ENCODE results near the gene GSX1.

Gene GSX1

GRCh38 chr13:27789495-27790303, 2.6 kb upstream of the GSX1 start:
- H3K27me3 Mint-ChIP-seq, result peaks cover 81% of the 10 kb centered on the region
- no peak overlapping the region for H3K27ac Mint-ChIP-seq
- no peaks in the 10 kb centered on the region for H3K9me3 Mint-ChIP-seq
- peaks cover 37% of the 10 kb centered on the region for H3K4me1 Mint-ChIP-seq (ENCODE audit: low read depth)
- H3K36me3 Mint-ChIP-seq (ENCODE audit: low read depth), result no peaks in the 10 kb centered on the region
- peak overlapping the region; percentile 61 for H3K4me3 Mint-ChIP-seq
- DNase-seq, result no peak

- H3K4me3 Mint-ChIP-seq, result peak overlapping the region; percentile 74
- H3K4me1 Mint-ChIP-seq (ENCODE audit: low read depth), result peaks cover 37% of the 10 kb centered on the region
- no peaks in the 10 kb centered on the region for H3K9me3 Mint-ChIP-seq
- no peak for DNase-seq
- H3K36me3 Mint-ChIP-seq (ENCODE audit: low read depth), result no peaks in the 10 kb centered on the region
- peaks cover 84% of the 10 kb centered on the region for H3K27me3 Mint-ChIP-seq
- H3K27ac Mint-ChIP-seq, result no peak overlapping the region
Measured at GRCh38 chr13:27790523-27790922, 1.8 kb upstream of the GSX1 start.

GRCh38 chr13:27791146-27791900, 960 bp upstream of the GSX1 start:
- Mint-ChIP-seq H3K27me3 (peaks cover 89% of the 10 kb centered on the region), H3K4me1 (ENCODE audit: low read depth) (peaks cover 37% of the 10 kb centered on the region), H3K27ac (no peak overlapping the region), H3K9me3 (no peaks in the 10 kb centered on the region), H3K4me3 (peak overlapping the region; percentile 74), H3K36me3 (ENCODE audit: low read depth) (no peaks in the 10 kb centered on the region)
- no peak for DNase-seq

- H3K36me3 Mint-ChIP-seq (ENCODE audit: low read depth), result no peaks in the 10 kb centered on the region
- H3K27ac Mint-ChIP-seq, result no peak overlapping the region
- no peak for DNase-seq
- peaks cover 89% of the 10 kb centered on the region for H3K27me3 Mint-ChIP-seq
- peaks cover 37% of the 10 kb centered on the region for H3K4me1 Mint-ChIP-seq (ENCODE audit: low read depth)
- peak overlapping the region; percentile 74 for H3K4me3 Mint-ChIP-seq
- no peaks in the 10 kb centered on the region for H3K9me3 Mint-ChIP-seq
Measured at GRCh38 chr13:27791901-27792392, 336 bp upstream of the GSX1 start.

GRCh38 chr13:27793507-27794367, 1.5 kb downstream of the GSX1 start:
- DNase-seq, result no peak
- Mint-ChIP-seq H3K9me3 (no peaks in the 10 kb centered on the region), H3K27ac (no peak overlapping the region), H3K4me1 (ENCODE audit: low read depth) (peaks cover 37% of the 10 kb centered on the region), H3K36me3 (ENCODE audit: low read depth) (no peaks in the 10 kb centered on the region), H3K27me3 (peaks cover 90% of the 10 kb centered on the region), H3K4me3 (no peak overlapping the region)

- Mint-ChIP-seq H3K4me3 (no peak overlapping the region), H3K9me3 (no peaks in the 10 kb centered on the region), H3K4me1 (ENCODE audit: low read depth) (peaks cover 33% of the 10 kb centered on the region), H3K36me3 (ENCODE audit: low read depth) (no peaks in the 10 kb centered on the region), H3K27ac (no peak overlapping the region), H3K27me3 (peaks cover 88% of the 10 kb centered on the region)
- DNase-seq, result no peak
Measured at GRCh38 chr13:27794368-27794691, 2.0 kb downstream of the GSX1 start.

GRCh38 chr13:27794921-27795717, 2.8 kb downstream of the GSX1 start:
- Mint-ChIP-seq H3K27ac (no peak overlapping the region), H3K9me3 (no peaks in the 10 kb centered on the region), H3K27me3 (peaks cover 92% of the 10 kb centered on the region), H3K4me3 (no peak overlapping the region), H3K36me3 (ENCODE audit: low read depth) (no peaks in the 10 kb centered on the region), H3K4me1 (ENCODE audit: low read depth) (peaks cover 31% of the 10 kb centered on the region)
- no peak for DNase-seq

- Mint-ChIP-seq H3K4me1 (ENCODE audit: low read depth) (peaks cover 28% of the 10 kb centered on the region), H3K9me3 (no peaks in the 10 kb centered on the region), H3K4me3 (no peak overlapping the region), H3K27ac (no peak overlapping the region), H3K27me3 (peaks cover 95% of the 10 kb centered on the region), H3K36me3 (ENCODE audit: low read depth) (no peaks in the 10 kb centered on the region)
- DNase-seq, result no peak
Measured at GRCh38 chr13:27795718-27796019, 3.4 kb downstream of the GSX1 start.

- Mint-ChIP-seq H3K27me3 (peaks cover 92% of the 10 kb centered on the region), H3K36me3 (ENCODE audit: low read depth) (no peaks in the 10 kb centered on the region), H3K4me3 (no peak overlapping the region), H3K4me1 (ENCODE audit: low read depth) (peaks cover 17% of the 10 kb centered on the region), H3K9me3 (no peaks in the 10 kb centered on the region), H3K27ac (no peak overlapping the region)
- no peak for DNase-seq
Measured at GRCh38 chr13:27796544-27797227, 4.4 kb downstream of the GSX1 start.

GRCh38 chr13:27797228-27797624, 4.9 kb downstream of the GSX1 start:
- Mint-ChIP-seq H3K27ac (no peak overlapping the region), H3K36me3 (ENCODE audit: low read depth) (no peaks in the 10 kb centered on the region), H3K9me3 (no peaks in the 10 kb centered on the region), H3K4me3 (no peak overlapping the region), H3K4me1 (ENCODE audit: low read depth) (peaks cover 12% of the 10 kb centered on the region), H3K27me3 (peaks cover 90% of the 10 kb centered on the region)
- no peak for DNase-seq

- Mint-ChIP-seq H3K27me3 (peaks cover 63% of the 10 kb centered on the region), H3K4me3 (no peak overlapping the region), H3K36me3 (ENCODE audit: low read depth) (no peaks in the 10 kb centered on the region), H3K27ac (no peak overlapping the region), H3K4me1 (ENCODE audit: low read depth) (no peaks in the 10 kb centered on the region), H3K9me3 (no peaks in the 10 kb centered on the region)
- DNase-seq, result no peak
Measured at GRCh38 chr13:27806744-27807387, 14.6 kb downstream of the GSX1 start.

- Mint-ChIP-seq H3K4me3 (no peak overlapping the region), H3K27me3 (peaks cover 63% of the 10 kb centered on the region), H3K4me1 (ENCODE audit: low read depth) (no peaks in the 10 kb centered on the region), H3K9me3 (no peaks in the 10 kb centered on the region), H3K27ac (no peak overlapping the region), H3K36me3 (ENCODE audit: low read depth) (no peaks in the 10 kb centered on the region)
- no peak for DNase-seq
Measured at GRCh38 chr13:27808851-27809550, 16.7 kb downstream of the GSX1 start.

GRCh38 chr13:27810009-27810408, 17.7 kb downstream of the GSX1 start:
- no peak for DNase-seq
- Mint-ChIP-seq H3K4me1 (ENCODE audit: low read depth) (no peaks in the 10 kb centered on the region), H3K27ac (no peak overlapping the region), H3K27me3 (peaks cover 67% of the 10 kb centered on the region), H3K9me3 (no peaks in the 10 kb centered on the region), H3K4me3 (no peak overlapping the region), H3K36me3 (ENCODE audit: low read depth) (no peaks in the 10 kb centered on the region)
